ENCODE data around the gene ZNF117. TPM values are rescaled to one million over a fixed set of nuclear protein-coding genes. Genes with fewer than 3 reads are reported as not detected.

The ZNF117 gene
- total RNA-seq, 1 experiment from 2014 or later, result 2.5 TPM

GRCh38 chr7:64996305-64996704, 5.5 kb upstream of the ZNF117 start:
- Histone ChIP-seq H3K4me2 (ENCODE audit: low read length) (no peak overlapping the region), H3K4me1 (ENCODE audit: control insufficient read depth in 1 of 2, insufficient read depth in 2 of 2, low read length in 2 of 2) (peaks cover 4 to 19% of the 10 kb centered on the region in 2 experiments; a peak in 2 of 4 replicates), H4K20me1 (ENCODE audit: insufficient read depth) (no peaks in the 10 kb centered on the region), H2AFZ (ENCODE audit: low read depth, low read length, poor library complexity, severe bottlenecking) (no peak overlapping the region), H3K4me3 (replicated peaks in 1 of 2; ENCODE audit: low read depth in 1 of 2, low read length in 2 of 2) (no peak overlapping the region), H3K27ac (ENCODE audit: low read depth, low read length) (no peak overlapping the region), H3K27me3 (ENCODE audit: insufficient read depth, low read length) (no peaks in the 10 kb centered on the region), H3K9me3 (ENCODE audit: control insufficient read depth in 1 of 2, insufficient read depth in 1 of 2, low read depth in 1 of 2, low read length in 2 of 2) (peaks cover 12 to 20% of the 10 kb centered on the region in 2 experiments; a peak in 2 of 4 replicates), H3K79me2 (ENCODE audit: insufficient read depth, low read length) (peaks cover 12% of the 10 kb centered on the region), H3K9ac (ENCODE audit: low read length) (no peak overlapping the region), H3K9me2 (ENCODE audit: insufficient read depth) (no peaks in the 10 kb centered on the region), H3K36me3 (ENCODE audit: control insufficient read depth in 1 of 2, insufficient read depth in 2 of 2, low read length in 2 of 2) (peaks cover 0 to 6% of the 10 kb centered on the region in 2 experiments; a peak in 1 of 4 replicates)
- RAD21 ChIA-PET (ENCODE audit: low non-redundant PET in 1 of 2, low total read pairs in 2 of 2, uncharacterized antibody in 2 of 2, unreplicated experiment in 2 of 2), result no interaction called here
- BruUV-seq (replicated peaks), result no TSS peak
- POLR2A ChIA-PET, result no interaction called here
- CTCF ChIA-PET, result no interaction called here
- DNase-seq (ENCODE audit: low read depth, low spot score) (no peak), ATAC-seq (no peak)
- TF ChIP-seq MAX (IDR thresholded peaks at IDR 0.05) (no peak), JUND (IDR thresholded peaks at IDR 0.05) (no peak), TCF7L2 (IDR thresholded peaks at IDR 0.05; ENCODE audit: borderline replicate concordance, extremely low read depth, insufficient read depth, insufficient read length) (no peak), CEBPB (IDR thresholded peaks at IDR 0.05; ENCODE audit: low read depth) (no peak), SRF (IDR thresholded peaks at IDR 0.05; ENCODE audit: low read depth) (no peak), REST (IDR thresholded peaks at IDR 0.05; ENCODE audit: low read depth) (no peak), EGR1 (IDR thresholded peaks at IDR 0.05; ENCODE audit: low read depth) (no peak), CBX3 (IDR thresholded peaks at IDR 0.05; ENCODE audit: low read depth) (no peak), EZH2 (IDR thresholded peaks at IDR 0.05) (no peak), ZNF274 (IDR thresholded peaks at IDR 0.05; ENCODE audit: low read depth, low read length) (no peak), RAD21 (IDR thresholded peaks at IDR 0.05; ENCODE audit: low read depth) (no peak)
- intact Hi-C loops (cut with micrococcal nuclease), result no loop called here

All from HCT116 (cell line).